ENCODE data around the gene DYNLRB1.
"Not testable (repeated sequence)": the region's sequence is repeated elsewhere in the genome, so short reads cannot be mapped to it uniquely, and the experiment has no call there.

DYNLRB1 gene

GRCh38 chr20:34512266-34512954 is 3.8 kb upstream of the DYNLRB1 start:
- no peak for DNase-seq

GRCh38 chr20:34512955-34513419 is 3.2 kb upstream of the DYNLRB1 start:
- DNase-seq = no peak

- not testable (repeated sequence) for DNase-seq
Measured at GRCh38 chr20:34514034-34514433, 2.2 kb upstream of the DYNLRB1 start.

GRCh38 chr20:34514897-34515483 is 1.2 kb upstream of the DYNLRB1 start:
- DNase-seq = no peak

GRCh38 chr20:34515484-34516246 is 557 bp upstream of the DYNLRB1 start:
- DNase-seq = peak in 1 of 2 experiments; percentile 31

- DNase-seq = no peak
Measured at GRCh38 chr20:34517114-34517505, 888 bp downstream of the DYNLRB1 start.

GRCh38 chr20:34518863-34519262 is 2.6 kb downstream of the DYNLRB1 start:
- DNase-seq = not testable (repeated sequence)

- DNase-seq = not testable (repeated sequence)
Measured at GRCh38 chr20:34519841-34520240, 3.6 kb downstream of the DYNLRB1 start.

GRCh38 chr20:34522969-34523871 is 7.0 kb downstream of the DYNLRB1 start:
- DNase-seq = peak in 1 of 2 experiments; percentile 35

- DNase-seq = no peak
Measured at GRCh38 chr20:34524426-34524825, 8.2 kb downstream of the DYNLRB1 start.

GRCh38 chr20:34525342-34525708 is 9.1 kb downstream of the DYNLRB1 start:
- DNase-seq = no peak

GRCh38 chr20:34525709-34526416 is 9.6 kb downstream of the DYNLRB1 start:
- peak in 1 of 2 experiments; percentile 57 for DNase-seq

- DNase-seq = no peak
Measured at GRCh38 chr20:34526466-34526865, 10.2 kb downstream of the DYNLRB1 start.

- no peak for DNase-seq
Measured at GRCh38 chr20:34527016-34527415, 10.8 kb downstream of the DYNLRB1 start.

GRCh38 chr20:34528921-34529297 is 12.7 kb downstream of the DYNLRB1 start:
- no peak for DNase-seq

GRCh38 chr20:34529742-34530141 is 13.5 kb downstream of the DYNLRB1 start:
- DNase-seq = no peak

- no peak for DNase-seq
Measured at GRCh38 chr20:34530342-34530741, 14.1 kb downstream of the DYNLRB1 start.

GRCh38 chr20:34531608-34532265 is 15.5 kb downstream of the DYNLRB1 start:
- no peak for DNase-seq

- no peak for DNase-seq
Measured at GRCh38 chr20:34532320-34532719, 16.1 kb downstream of the DYNLRB1 start.

GRCh38 chr20:34532756-34533155 is 16.5 kb downstream of the DYNLRB1 start:
- DNase-seq = no peak

- DNase-seq = no peak
Measured at GRCh38 chr20:34534391-34535165, 18.4 kb downstream of the DYNLRB1 start.

Measured in NCI-H446 (cell line).